ENCODE data around the gene RCOR1. TPM values are rescaled to one million over a fixed set of nuclear protein-coding genes. Genes with fewer than 3 reads are reported as not detected.
"Not testable (repeated sequence)": the region's sequence is repeated elsewhere in the genome, so short reads cannot be mapped to it uniquely, and the experiment has no call there.

Gene RCOR1
- polyA plus RNA-seq, 1 donor from 2014 or later, result 10.4 TPM

DNA sequence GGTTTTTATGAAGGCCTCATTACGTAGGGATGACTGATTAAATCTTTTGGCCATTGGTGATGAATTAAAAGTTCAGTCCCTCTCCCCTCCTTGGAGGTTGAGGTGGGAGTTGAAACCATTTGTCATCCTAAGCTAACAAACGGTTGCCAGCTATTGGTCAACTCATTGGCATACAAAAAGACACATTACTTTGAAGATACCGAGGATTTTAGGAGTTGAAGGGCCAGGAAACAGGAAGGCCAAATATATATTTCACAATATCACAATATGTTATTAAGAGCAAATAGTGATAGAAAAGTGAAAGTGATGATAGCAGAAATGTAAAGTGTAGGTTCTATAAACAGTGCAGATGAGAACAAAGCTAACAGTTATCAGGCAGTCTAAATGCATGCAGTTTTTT is 24.4 kb downstream of the RCOR1 start:
- H3K79me2 ChIP-seq (replicated peaks; ENCODE audit: insufficient read depth, low read length), result peaks cover 14% of the 10 kb centered on the region
- no peak overlapping the region for H3K27ac ChIP-seq (ENCODE audit: low read length)
- H3K9me2 ChIP-seq (ENCODE audit: insufficient read depth, low read length), result no peaks in the 10 kb centered on the region
- no peak overlapping the region for H2AFZ ChIP-seq (ENCODE audit: low read depth, low read length)
- no peaks in the 10 kb centered on the region for H3K36me3 ChIP-seq (ENCODE audit: insufficient read depth, low read length)
- no peaks in the 10 kb centered on the region for H3K9me3 ChIP-seq (ENCODE audit: low read length)
- no peak overlapping the region for H3K9ac ChIP-seq (ENCODE audit: low read length)
- H3K4me2 ChIP-seq (ENCODE audit: low read length), result no peak overlapping the region
- no peaks in the 10 kb centered on the region for H3F3A ChIP-seq (ENCODE audit: insufficient read depth, low read length, poor library complexity, severe bottlenecking)
- H4K20me1 ChIP-seq (ENCODE audit: insufficient read depth), result no peaks in the 10 kb centered on the region
- no peak for TF ChIP-seq POLR2AphosphoS5 (IDR thresholded peaks at IDR 0.05)
- TF ChIP-seq RAD21 (conservative IDR thresholded peaks at IDR 0.05), result no peak
- TF ChIP-seq, protein P1, sequence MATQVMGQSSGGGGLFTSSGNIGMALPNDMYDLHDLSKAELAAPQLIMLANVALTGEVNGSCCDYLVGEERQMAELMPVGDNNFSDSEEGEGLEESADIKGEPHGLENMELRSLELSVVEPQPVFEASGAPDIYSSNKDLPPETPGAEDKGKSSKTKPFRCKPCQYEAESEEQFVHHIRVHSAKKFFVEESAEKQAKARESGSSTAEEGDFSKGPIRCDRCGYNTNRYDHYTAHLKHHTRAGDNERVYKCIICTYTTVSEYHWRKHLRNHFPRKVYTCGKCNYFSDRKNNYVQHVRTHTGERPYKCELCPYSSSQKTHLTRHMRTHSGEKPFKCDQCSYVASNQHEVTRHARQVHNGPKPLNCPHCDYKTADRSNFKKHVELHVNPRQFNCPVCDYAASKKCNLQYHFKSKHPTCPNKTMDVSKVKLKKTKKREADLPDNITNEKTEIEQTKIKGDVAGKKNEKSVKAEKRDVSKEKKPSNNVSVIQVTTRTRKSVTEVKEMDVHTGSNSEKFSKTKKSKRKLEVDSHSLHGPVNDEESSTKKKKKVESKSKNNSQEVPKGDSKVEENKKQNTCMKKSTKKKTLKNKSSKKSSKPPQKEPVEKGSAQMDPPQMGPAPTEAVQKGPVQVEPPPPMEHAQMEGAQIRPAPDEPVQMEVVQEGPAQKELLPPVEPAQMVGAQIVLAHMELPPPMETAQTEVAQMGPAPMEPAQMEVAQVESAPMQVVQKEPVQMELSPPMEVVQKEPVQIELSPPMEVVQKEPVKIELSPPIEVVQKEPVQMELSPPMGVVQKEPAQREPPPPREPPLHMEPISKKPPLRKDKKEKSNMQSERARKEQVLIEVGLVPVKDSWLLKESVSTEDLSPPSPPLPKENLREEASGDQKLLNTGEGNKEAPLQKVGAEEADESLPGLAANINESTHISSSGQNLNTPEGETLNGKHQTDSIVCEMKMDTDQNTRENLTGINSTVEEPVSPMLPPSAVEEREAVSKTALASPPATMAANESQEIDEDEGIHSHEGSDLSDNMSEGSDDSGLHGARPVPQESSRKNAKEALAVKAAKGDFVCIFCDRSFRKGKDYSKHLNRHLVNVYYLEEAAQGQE (IDR thresholded peaks at IDR 0.05; ENCODE audit: borderline replicate concordance), result no peak
- no peak for TF ChIP-seq SMC3 (conservative IDR thresholded peaks at IDR 0.05; ENCODE audit: poor library complexity)
- no peak for TF ChIP-seq MXI1 (conservative IDR thresholded peaks at IDR 0.05; ENCODE audit: poor library complexity, severe bottlenecking)
- TF ChIP-seq, protein P2, sequence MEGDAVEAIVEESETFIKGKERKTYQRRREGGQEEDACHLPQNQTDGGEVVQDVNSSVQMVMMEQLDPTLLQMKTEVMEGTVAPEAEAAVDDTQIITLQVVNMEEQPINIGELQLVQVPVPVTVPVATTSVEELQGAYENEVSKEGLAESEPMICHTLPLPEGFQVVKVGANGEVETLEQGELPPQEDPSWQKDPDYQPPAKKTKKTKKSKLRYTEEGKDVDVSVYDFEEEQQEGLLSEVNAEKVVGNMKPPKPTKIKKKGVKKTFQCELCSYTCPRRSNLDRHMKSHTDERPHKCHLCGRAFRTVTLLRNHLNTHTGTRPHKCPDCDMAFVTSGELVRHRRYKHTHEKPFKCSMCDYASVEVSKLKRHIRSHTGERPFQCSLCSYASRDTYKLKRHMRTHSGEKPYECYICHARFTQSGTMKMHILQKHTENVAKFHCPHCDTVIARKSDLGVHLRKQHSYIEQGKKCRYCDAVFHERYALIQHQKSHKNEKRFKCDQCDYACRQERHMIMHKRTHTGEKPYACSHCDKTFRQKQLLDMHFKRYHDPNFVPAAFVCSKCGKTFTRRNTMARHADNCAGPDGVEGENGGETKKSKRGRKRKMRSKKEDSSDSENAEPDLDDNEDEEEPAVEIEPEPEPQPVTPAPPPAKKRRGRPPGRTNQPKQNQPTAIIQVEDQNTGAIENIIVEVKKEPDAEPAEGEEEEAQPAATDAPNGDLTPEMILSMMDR (IDR thresholded peaks at IDR 0.05; ENCODE audit: poor library complexity, severe bottlenecking), result no peak
- no peak for TF ChIP-seq TAF1 (IDR thresholded peaks at IDR 0.05; ENCODE audit: low read depth)
- no peak for TF ChIP-seq EZH2 (IDR thresholded peaks at IDR 0.05; ENCODE audit: borderline replicate concordance, insufficient read depth, low read length, poor library complexity, severe bottlenecking)
- TF ChIP-seq EP300 (conservative IDR thresholded peaks at IDR 0.05; ENCODE audit: poor library complexity, severe bottlenecking), result no peak
- H3K27me3 ChIP-seq (ENCODE audit: insufficient read depth, low read depth, low read length), result no peaks in the 10 kb centered on the region
- no peak overlapping the region for H3K4me3 ChIP-seq (ENCODE audit: low read length)

DNA sequence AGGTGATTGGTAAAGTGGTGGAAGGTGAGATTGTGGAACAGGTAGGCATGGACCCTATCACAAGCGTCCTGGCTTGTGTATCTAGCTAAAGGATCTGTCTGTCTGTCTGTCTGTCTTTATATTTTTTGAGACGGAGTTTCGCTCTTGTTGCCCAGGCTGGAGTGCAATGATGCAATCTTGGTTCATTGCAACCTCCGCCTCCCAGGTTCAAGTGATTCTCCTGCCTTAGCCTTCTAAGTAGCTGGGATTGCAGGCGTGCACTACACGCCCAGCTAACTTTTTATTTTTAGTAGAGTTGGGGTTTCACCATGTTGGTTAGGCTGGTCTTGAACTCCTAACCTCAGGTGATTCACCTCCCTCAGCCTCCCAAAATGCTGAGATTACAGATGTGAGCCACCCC is 26.6 kb downstream of the RCOR1 start:
- not testable (repeated sequence) for H3K79me2 ChIP-seq (replicated peaks; ENCODE audit: insufficient read depth, low read length)

DNA sequence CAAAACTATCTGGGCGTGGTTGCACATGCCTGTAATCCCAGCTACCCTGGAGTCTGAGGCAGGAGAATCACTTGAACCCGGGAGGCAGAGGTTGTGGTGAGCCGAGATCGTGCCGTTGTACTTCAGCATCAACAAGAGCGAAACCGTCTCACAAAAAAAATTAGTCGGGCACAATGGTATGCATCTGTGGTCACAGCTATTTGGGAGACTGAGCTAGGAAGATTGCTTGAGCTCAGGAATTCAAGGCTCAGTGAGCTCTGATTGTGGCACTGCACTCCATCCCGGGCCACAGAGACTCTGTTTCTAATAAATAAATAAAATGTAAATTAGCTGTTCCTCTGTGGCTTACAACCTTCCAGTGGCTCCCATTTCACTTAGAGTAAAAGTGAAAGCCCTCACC is 28.0 kb downstream of the RCOR1 start:
- TF ChIP-seq EZH2 (IDR thresholded peaks at IDR 0.05; ENCODE audit: borderline replicate concordance, insufficient read depth, low read length, poor library complexity, severe bottlenecking), result no peak
- no peak for TF ChIP-seq MXI1 (conservative IDR thresholded peaks at IDR 0.05; ENCODE audit: poor library complexity, severe bottlenecking)
- TF ChIP-seq TAF1 (IDR thresholded peaks at IDR 0.05; ENCODE audit: low read depth), result no peak
- TF ChIP-seq POLR2AphosphoS5 (IDR thresholded peaks at IDR 0.05), result no peak
- TF ChIP-seq, protein P1 (IDR thresholded peaks at IDR 0.05; ENCODE audit: borderline replicate concordance), result no peak
- no peak for TF ChIP-seq EP300 (conservative IDR thresholded peaks at IDR 0.05; ENCODE audit: poor library complexity, severe bottlenecking)
- TF ChIP-seq, protein P2 (IDR thresholded peaks at IDR 0.05; ENCODE audit: poor library complexity, severe bottlenecking), result no peak
- no peak for TF ChIP-seq RAD21 (conservative IDR thresholded peaks at IDR 0.05)
- no peak for TF ChIP-seq SMC3 (conservative IDR thresholded peaks at IDR 0.05; ENCODE audit: poor library complexity)
- no peak overlapping the region for H3K9ac ChIP-seq (ENCODE audit: low read length)
- H3K27me3 ChIP-seq (ENCODE audit: insufficient read depth, low read depth, low read length), result no peaks in the 10 kb centered on the region
- no peak overlapping the region for H3K4me3 ChIP-seq (ENCODE audit: low read length)
- H3K9me2 ChIP-seq (ENCODE audit: insufficient read depth, low read length), result no peaks in the 10 kb centered on the region
- no peak overlapping the region for H3K4me2 ChIP-seq (ENCODE audit: low read length)
- H3K27ac ChIP-seq (ENCODE audit: low read length), result no peak overlapping the region
- H3K9me3 ChIP-seq (ENCODE audit: low read length), result no peaks in the 10 kb centered on the region
- no peaks in the 10 kb centered on the region for H3F3A ChIP-seq (ENCODE audit: insufficient read depth, low read length, poor library complexity, severe bottlenecking)
- no peaks in the 10 kb centered on the region for H4K20me1 ChIP-seq (ENCODE audit: insufficient read depth)
- no peak overlapping the region for H2AFZ ChIP-seq (ENCODE audit: low read depth, low read length)
- peaks cover 17% of the 10 kb centered on the region for H3K79me2 ChIP-seq (replicated peaks; ENCODE audit: insufficient read depth, low read length)
- H3K36me3 ChIP-seq (ENCODE audit: insufficient read depth, low read length), result no peaks in the 10 kb centered on the region

More for the DNA sequence above, 26.6 kb downstream of the RCOR1 start:
- H3K4me3 ChIP-seq (ENCODE audit: low read length); H3K9me3 ChIP-seq (ENCODE audit: low read length); H3K36me3 ChIP-seq (ENCODE audit: insufficient read depth, low read length); H3F3A ChIP-seq (ENCODE audit: insufficient read depth, low read length, poor library complexity, severe bottlenecking); H3K27me3 ChIP-seq (ENCODE audit: insufficient read depth, low read depth, low read length); H3K27ac ChIP-seq (ENCODE audit: low read length); H3K9me2 ChIP-seq (ENCODE audit: insufficient read depth, low read length); H2AFZ ChIP-seq (ENCODE audit: low read depth, low read length); H3K9ac ChIP-seq (ENCODE audit: low read length); H3K4me2 ChIP-seq (ENCODE audit: low read length); H4K20me1 ChIP-seq (ENCODE audit: insufficient read depth): not testable (repeated sequence)

Measured in neural cell (in vitro differentiated cells).